ENCODE data around the gene BTN3A1. TPM values are rescaled to one million over a fixed set of nuclear protein-coding genes. Genes with fewer than 3 reads are reported as not detected.
"Not testable (repeated sequence)": the region's sequence is repeated elsewhere in the genome, so short reads cannot be mapped to it uniquely, and the experiment has no call there.

The BTN3A1 gene
- total RNA-seq, 1 donor from 2014 or later, result 9.7 TPM

DNA sequence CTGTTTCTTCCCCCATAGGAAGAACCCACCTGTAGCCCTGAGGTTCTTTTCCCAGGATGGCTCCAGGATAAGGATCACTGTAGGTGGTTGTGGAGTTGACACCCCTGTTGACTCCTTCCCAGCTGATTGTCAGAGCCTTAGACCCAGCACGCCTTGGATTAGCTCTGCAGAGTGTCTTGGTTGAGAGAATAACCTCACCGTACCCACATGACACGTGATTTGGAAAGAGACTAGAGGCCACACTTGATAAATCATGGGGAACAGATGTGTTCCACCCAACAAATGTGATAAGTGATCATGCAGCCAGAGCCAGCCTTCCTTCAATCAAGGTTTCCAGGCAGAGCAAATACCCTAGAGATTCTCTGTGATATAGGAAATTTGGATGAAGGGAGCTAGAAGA is 12.2 kb downstream of the BTN3A1 start:
- TF ChIP-seq EZH2 (IDR thresholded peaks at IDR 0.05) (no peak), EZH2phosphoT487 (IDR thresholded peaks at IDR 0.05) (no peak), CTCF (IDR thresholded peaks at IDR 0.05) (no peak)
- no peak overlapping the region for H3K27ac Mint-ChIP-seq
- Histone ChIP-seq H3K27me3 (no peaks in the 10 kb centered on the region), H3K4me3 (no peak overlapping the region), H3K9me3 (ENCODE audit: low read depth) (no peaks in the 10 kb centered on the region), H4K20me1 (ENCODE audit: low read depth) (no peaks in the 10 kb centered on the region), H3K4me1 (peaks cover 5% of the 10 kb centered on the region), H3K4me2 (no peak overlapping the region), H3K9ac (no peak overlapping the region), H3F3A (ENCODE audit: low read depth) (no peaks in the 10 kb centered on the region), H3K36me3 (no peaks in the 10 kb centered on the region), H2AFZ (replicated peaks) (no peak overlapping the region), H3K27ac (no peak overlapping the region), H3K79me2 (ENCODE audit: low read depth) (no peaks in the 10 kb centered on the region)
- peaks cover 10% of the 10 kb centered on the region for H3K4me1 Mint-ChIP-seq
- H3K27me3 Mint-ChIP-seq (ENCODE audit: insufficient read depth, low read depth), result no peaks in the 10 kb centered on the region
- peaks cover 16% of the 10 kb centered on the region for H3K9me3 Mint-ChIP-seq
- no peak overlapping the region for H3K4me3 Mint-ChIP-seq
- DNase-seq (ENCODE audit: low spot score), result no peak
- peaks cover 6% of the 10 kb centered on the region for H3K36me3 Mint-ChIP-seq

DNA sequence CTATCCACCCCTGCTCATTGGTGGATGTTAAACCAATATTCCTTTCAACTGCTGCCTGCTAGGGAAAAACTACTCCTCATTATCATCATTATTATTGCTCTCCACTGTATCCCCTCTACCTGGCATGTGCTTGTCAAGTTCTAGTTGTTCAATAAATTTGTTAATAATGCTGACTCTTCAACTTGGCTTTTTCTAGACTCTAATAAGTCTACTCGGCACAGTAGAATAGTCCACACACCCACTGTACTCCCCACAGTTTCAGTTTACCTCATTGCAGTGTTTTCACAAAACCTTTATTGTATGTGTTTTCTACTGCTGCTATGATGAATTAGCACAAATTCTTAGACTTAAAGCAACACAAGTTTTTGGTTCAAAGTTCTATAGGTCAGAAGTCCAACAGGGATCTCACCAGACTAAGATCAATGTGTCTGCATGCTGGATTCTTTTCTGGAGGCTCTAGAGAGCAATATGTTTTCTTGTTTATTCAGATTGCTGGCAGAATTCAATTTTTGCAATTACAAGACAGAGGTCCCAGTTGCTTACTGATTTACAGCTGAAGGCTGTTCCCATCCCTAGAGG is 13.1 kb downstream of the BTN3A1 start:
- Mint-ChIP-seq H3K27me3 (ENCODE audit: insufficient read depth, low read depth) (no peaks in the 10 kb centered on the region), H3K9me3 (peaks cover 16% of the 10 kb centered on the region), H3K4me3 (no peak overlapping the region), H3K27ac (no peak overlapping the region), H3K36me3 (peaks cover 6% of the 10 kb centered on the region), H3K4me1 (peaks cover 7% of the 10 kb centered on the region)
- TF ChIP-seq EZH2 (IDR thresholded peaks at IDR 0.05) (no peak), EZH2phosphoT487 (IDR thresholded peaks at IDR 0.05) (no peak)
- peaks cover 5% of the 10 kb centered on the region for H3K4me1 ChIP-seq
- no peak overlapping the region for H3K9ac ChIP-seq
- H3K4me3 ChIP-seq, result no peak overlapping the region
- H3K9me3 ChIP-seq (ENCODE audit: low read depth), result no peaks in the 10 kb centered on the region
- no peaks in the 10 kb centered on the region for H3K27me3 ChIP-seq
- no peak overlapping the region for H2AFZ ChIP-seq (replicated peaks)
- H3K79me2 ChIP-seq (ENCODE audit: low read depth), result no peaks in the 10 kb centered on the region
- DNase-seq (ENCODE audit: low spot score), result no peak
- no peak overlapping the region for H3K4me2 ChIP-seq
- H3K36me3 ChIP-seq, result no peaks in the 10 kb centered on the region
- H3K27ac ChIP-seq, result no peak overlapping the region
- no peaks in the 10 kb centered on the region for H3F3A ChIP-seq (ENCODE audit: low read depth)
- no peaks in the 10 kb centered on the region for H4K20me1 ChIP-seq (ENCODE audit: low read depth)

GRCh38 chr6:26415791-26416190 is 13.7 kb downstream of the BTN3A1 start:
- no peaks in the 10 kb centered on the region for H4K20me1 ChIP-seq (ENCODE audit: low read depth)
- H3K4me1 ChIP-seq, result peaks cover 5% of the 10 kb centered on the region
- H3F3A ChIP-seq (ENCODE audit: low read depth), result no peaks in the 10 kb centered on the region
- Mint-ChIP-seq H3K9me3 (peaks cover 16% of the 10 kb centered on the region), H3K4me1 (peaks cover 7% of the 10 kb centered on the region), H3K27ac (no peak overlapping the region), H3K27me3 (ENCODE audit: insufficient read depth, low read depth) (no peaks in the 10 kb centered on the region), H3K4me3 (no peak overlapping the region), H3K36me3 (peaks cover 6% of the 10 kb centered on the region)
- TF ChIP-seq CTCF (IDR thresholded peaks at IDR 0.05) (no peak), EZH2phosphoT487 (IDR thresholded peaks at IDR 0.05) (no peak), EZH2 (IDR thresholded peaks at IDR 0.05) (no peak)
- no peaks in the 10 kb centered on the region for H3K27me3 ChIP-seq
- DNase-seq (ENCODE audit: low spot score), result no peak
- H3K9ac ChIP-seq, result no peak overlapping the region
- H2AFZ ChIP-seq (replicated peaks), result no peak overlapping the region
- no peaks in the 10 kb centered on the region for H3K79me2 ChIP-seq (ENCODE audit: low read depth)
- H3K9me3 ChIP-seq (ENCODE audit: low read depth), result no peaks in the 10 kb centered on the region
- no peak overlapping the region for H3K4me2 ChIP-seq
- H3K36me3 ChIP-seq, result no peaks in the 10 kb centered on the region
- H3K27ac ChIP-seq, result no peak overlapping the region
- no peak overlapping the region for H3K4me3 ChIP-seq

GRCh38 chr6:26416288-26416687 is 14.2 kb downstream of the BTN3A1 start:
- Mint-ChIP-seq H3K27me3 (ENCODE audit: insufficient read depth, low read depth) (no peaks in the 10 kb centered on the region), H3K4me1 (peaks cover 7% of the 10 kb centered on the region), H3K9me3 (peaks cover 16% of the 10 kb centered on the region), H3K4me3 (no peak overlapping the region), H3K27ac (no peak overlapping the region), H3K36me3 (peaks cover 6% of the 10 kb centered on the region)
- no peak for TF ChIP-seq EZH2 (IDR thresholded peaks at IDR 0.05)
- no peak for TF ChIP-seq CTCF (IDR thresholded peaks at IDR 0.05)
- no peak for TF ChIP-seq EZH2phosphoT487 (IDR thresholded peaks at IDR 0.05)
- H3K9me3 ChIP-seq (ENCODE audit: low read depth), result no peaks in the 10 kb centered on the region
- H2AFZ ChIP-seq (replicated peaks), result no peak overlapping the region
- no peak overlapping the region for H3K9ac ChIP-seq
- DNase-seq (ENCODE audit: low spot score), result no peak
- H3K4me3 ChIP-seq, result no peak overlapping the region
- H3K4me1 ChIP-seq, result peaks cover 5% of the 10 kb centered on the region
- H3K36me3 ChIP-seq, result no peaks in the 10 kb centered on the region
- no peaks in the 10 kb centered on the region for H4K20me1 ChIP-seq (ENCODE audit: low read depth)
- no peak overlapping the region for H3K27ac ChIP-seq
- no peaks in the 10 kb centered on the region for H3K27me3 ChIP-seq
- no peak overlapping the region for H3K4me2 ChIP-seq
- no peaks in the 10 kb centered on the region for H3K79me2 ChIP-seq (ENCODE audit: low read depth)
- H3F3A ChIP-seq (ENCODE audit: low read depth), result no peaks in the 10 kb centered on the region

- DNase-seq (ENCODE audit: low spot score); H3K4me3 ChIP-seq; H3K4me2 ChIP-seq; H3K36me3 Mint-ChIP-seq; H4K20me1 ChIP-seq (ENCODE audit: low read depth); H3K9me3 ChIP-seq (ENCODE audit: low read depth); H3K27me3 Mint-ChIP-seq (ENCODE audit: insufficient read depth, low read depth); H3F3A ChIP-seq (ENCODE audit: low read depth); H2AFZ ChIP-seq (replicated peaks); H3K27ac ChIP-seq; H3K4me1 Mint-ChIP-seq; H3K4me1 ChIP-seq; H3K27ac Mint-ChIP-seq; H3K27me3 ChIP-seq; H3K36me3 ChIP-seq; H3K9ac ChIP-seq; H3K4me3 Mint-ChIP-seq; H3K79me2 ChIP-seq (ENCODE audit: low read depth): not testable (repeated sequence)
- peaks cover 16% of the 10 kb centered on the region for H3K9me3 Mint-ChIP-seq
These were observed 16.0 kb downstream of the BTN3A1 start for GRCh38 chr6:26418077-26418476.

- not testable (repeated sequence) for H3K79me2 ChIP-seq (ENCODE audit: low read depth); DNase-seq (ENCODE audit: low spot score)
- H3K9me3 Mint-ChIP-seq, result peaks cover 16% of the 10 kb centered on the region
These were observed 16.7 kb downstream of the BTN3A1 start for GRCh38 chr6:26418795-26419194.

More at GRCh38 chr6:26418795-26419194, 16.7 kb downstream of the BTN3A1 start:
- H3K36me3 Mint-ChIP-seq; H3K27me3 Mint-ChIP-seq (ENCODE audit: insufficient read depth, low read depth); H3K4me3 Mint-ChIP-seq; H3K36me3 ChIP-seq; H3K4me3 ChIP-seq; H4K20me1 ChIP-seq (ENCODE audit: low read depth); H3K9ac ChIP-seq; H3K4me2 ChIP-seq; H3K27ac ChIP-seq; H2AFZ ChIP-seq (replicated peaks); H3K27me3 ChIP-seq; H3K9me3 ChIP-seq (ENCODE audit: low read depth); H3F3A ChIP-seq (ENCODE audit: low read depth); H3K27ac Mint-ChIP-seq; H3K4me1 ChIP-seq: not testable (repeated sequence)
- peaks cover 10% of the 10 kb centered on the region for H3K4me1 Mint-ChIP-seq
